ENCODE data around the gene ANKRD39.

Gene ANKRD39

DNA sequence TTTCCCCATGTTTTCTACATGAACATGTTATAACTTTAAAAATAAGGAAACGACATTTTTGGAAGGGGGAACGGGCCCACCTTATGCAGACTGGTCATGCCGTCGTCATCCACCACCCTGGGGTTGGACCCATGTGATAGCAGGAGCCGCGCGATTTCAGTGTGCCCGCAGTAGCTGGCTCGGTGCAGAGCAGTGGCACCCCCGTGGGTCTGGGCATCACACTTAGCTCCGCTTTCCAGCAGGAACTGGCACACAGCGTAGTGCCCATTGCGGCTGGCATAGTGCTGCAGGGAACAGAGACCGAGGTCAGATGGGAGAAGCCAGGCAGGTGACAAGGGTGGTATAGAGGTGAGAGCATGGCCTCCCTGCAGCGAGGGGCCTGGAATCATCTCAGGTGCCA lies 4.5 kb downstream of the ANKRD39 start:
- DNase-seq (ENCODE audit: low read depth in 2 of 2) = no peak

DNA sequence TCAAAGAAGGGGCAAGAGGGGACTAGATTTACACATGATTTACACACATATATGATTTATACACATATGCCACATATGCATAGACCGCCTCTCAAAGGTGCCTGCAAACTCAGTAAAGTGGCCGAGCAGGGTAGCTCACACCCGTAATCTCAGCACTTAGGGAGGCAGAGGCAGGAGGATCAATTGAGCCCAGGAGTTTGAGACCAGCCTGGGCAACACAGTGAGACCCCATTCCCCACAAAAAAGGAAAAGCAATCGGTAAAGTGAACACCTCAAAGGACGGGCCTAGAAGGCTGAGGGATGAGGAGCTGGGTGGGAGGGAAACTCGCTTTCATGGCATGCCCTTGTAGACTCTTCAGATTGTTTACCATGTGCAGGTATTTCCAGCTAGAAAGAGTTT lies 5.1 kb downstream of the ANKRD39 start:
- DNase-seq (ENCODE audit: low read depth in 2 of 2) = no peak

DNA sequence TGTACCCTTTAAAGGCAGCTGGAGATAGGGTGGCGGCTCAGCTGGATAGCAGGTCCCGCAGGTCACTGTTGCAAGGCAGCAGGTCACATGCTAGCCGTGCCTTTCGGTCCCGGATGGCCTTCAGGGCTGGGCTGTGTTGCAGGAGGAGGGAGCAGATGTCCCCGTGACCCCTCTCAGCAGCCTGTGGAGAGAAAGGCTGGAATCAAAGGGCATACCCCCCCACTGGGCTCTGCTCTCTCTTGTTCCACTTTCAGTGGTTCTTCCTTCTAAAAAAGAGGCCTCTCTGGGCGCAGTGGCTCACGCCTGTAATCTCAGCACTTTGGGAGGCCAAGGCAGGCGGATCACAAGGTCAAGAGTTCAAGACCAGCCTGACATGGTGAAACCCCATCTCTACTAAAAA lies 9.6 kb downstream of the ANKRD39 start:
- DNase-seq (ENCODE audit: low read depth in 2 of 2) = no peak

DNA sequence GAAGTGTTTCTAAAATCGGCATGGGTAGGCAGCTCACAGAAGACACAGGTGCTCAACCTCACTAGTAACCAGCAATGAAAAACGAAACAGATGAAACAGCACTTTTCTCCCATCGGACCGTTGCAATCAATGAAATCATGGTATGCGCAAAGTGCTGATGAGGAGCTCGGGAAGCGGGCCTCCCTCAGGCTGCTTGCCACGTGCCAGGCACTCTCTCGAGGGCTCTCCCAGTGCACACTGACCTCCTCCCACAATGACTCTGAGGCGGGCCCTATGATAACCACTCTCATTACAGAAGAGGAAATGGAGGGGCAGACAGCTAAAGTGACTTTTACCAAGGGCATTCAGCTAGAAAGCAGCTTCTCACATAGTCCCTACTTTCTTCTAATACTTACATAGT lies 10.2 kb downstream of the ANKRD39 start:
- DNase-seq (ENCODE audit: low read depth in 2 of 2) = no peak

DNA sequence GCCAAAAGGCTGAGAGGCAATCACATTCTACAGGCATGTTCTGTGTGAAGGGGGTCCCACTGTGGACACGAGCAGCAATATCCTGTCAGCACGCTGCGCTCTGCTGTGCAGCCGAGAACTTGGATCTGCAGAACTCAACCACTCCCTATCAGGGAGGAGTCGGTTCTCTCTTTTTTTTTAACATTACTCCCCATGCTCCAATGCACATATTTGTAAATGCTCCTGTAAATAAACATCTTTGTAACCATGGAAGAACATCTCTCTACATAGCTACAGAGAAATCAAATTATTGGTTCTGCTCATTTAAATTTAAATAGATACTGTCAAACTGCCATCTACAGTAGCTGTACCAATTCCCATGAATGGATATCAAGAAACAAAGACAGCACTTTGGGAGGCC lies 11.0 kb downstream of the ANKRD39 start:
- no peak for DNase-seq (ENCODE audit: low read depth in 2 of 2)

DNA sequence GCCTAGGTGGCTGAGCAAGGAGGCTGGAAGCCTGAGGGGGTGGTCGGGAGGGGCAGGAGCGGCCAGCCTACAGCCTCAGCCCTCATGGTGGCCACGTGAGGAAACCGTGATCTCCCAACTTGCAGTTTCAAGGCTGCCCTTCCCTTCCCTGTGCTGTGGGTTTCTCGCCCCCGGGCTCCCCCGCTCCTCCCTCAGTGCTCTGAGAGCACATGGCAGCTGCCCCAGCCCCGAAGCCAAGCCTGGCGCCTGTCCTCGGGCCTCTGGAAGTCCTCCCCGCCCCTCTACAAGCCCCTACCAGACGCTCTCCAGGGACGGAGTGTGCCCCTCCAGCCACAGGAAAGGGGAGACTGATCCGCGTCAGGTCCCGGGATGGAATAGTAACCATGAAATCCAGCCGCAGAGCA lies 13.4 kb downstream of the ANKRD39 start:
- DNase-seq (ENCODE audit: low read depth in 2 of 2) = no peak

DNA sequence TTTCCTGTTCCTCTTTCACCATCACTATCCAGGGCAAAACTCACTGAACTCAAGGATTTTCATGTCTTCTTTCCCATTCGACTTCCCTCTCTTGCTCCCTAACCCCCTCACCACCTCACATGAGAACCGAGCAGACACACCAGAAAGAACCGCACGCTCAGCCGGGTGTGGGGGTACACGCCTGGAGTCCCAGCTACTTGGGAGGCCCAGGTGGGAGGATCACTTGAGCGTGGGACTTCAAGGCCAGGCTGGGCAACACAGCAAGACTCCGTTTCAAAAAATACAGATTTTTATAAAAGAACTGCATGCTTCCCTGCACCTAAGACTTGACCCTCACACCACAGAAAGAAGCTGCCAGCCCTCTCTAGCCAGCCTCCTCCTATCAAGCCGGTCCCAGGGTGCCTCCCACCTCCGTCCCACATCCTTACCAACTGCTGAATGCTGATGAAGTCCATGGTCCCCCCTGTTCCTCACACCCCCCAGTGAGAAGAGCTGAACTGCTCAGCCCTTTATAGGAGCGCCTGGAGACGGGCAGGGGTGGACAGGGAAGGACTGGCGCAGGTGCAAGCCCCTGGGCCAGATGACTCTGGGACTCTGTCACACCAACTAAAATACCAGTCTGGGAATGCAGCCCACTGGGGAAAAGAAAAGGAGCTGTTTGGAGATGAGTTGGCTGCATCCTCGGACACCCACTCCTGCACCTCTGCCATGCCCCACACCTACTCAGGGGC lies 14.1 kb downstream of the ANKRD39 start, which contains the start of gene ANKRD23:
TSS of gene ANKRD23 (minus strand) at position 484 of the 731 bp plus-strand sequence. CDS start at position 455, 29 bp downstream.
- DNase-seq (ENCODE audit: low read depth in 2 of 2) = no peak

DNA sequence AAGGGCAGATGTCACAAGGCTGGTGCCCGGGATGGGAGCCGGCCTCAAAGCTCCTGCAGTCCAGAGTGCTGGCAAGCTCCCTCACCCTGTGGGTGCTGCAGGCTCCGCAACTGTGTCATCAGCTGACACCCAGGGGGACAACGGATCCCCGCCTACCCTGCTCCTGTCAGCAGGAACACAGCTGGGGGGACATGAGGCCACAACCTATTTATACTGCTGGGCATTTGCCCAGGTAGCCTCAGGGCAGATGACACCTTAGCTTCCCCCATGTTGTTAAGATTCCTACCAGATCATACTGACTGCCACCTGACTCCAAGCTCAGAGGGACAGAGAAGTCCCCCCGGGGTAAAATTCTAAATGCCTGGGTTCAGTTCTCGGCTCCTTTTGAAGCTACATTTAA lies 15.2 kb downstream of the ANKRD39 start:
- no peak for DNase-seq (ENCODE audit: low read depth in 2 of 2)

DNA sequence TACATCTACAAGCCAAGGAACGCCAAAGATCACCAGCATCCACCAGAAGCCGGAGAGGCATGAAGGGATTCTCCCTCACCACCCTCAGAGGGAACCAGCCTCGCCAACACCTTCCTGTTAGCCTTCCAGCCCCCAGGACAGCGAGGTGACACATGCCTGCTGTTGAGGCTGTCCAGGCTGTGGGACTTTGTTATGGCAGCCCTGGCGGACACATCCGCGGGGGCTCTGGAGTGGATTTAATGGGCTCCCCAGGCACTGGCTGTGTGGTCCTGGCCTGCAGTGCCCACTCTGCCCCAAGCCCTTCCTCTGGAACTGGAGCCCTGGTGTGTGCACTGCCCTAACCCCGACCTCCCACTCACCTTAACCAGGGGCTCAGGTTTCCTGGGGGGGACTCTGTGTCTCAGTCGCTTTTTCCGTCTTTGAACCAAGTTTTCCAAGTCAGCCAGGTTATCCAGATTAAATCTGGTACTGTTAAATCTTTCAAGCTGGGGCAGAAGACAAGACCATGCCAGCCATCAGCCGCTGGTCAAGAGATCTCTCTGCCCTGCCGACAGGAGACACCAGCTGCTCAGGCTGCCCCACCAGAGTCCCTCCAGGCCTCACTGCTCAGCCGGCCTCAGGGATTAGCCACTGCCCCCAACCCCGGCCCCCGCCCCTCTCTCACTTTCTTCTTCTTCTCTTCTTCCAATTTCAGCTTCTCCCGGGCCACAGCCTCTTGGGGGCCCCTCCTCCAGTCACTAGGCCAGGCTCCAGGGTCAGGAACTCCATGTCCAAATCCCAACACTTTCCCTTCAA lies 15.9 kb downstream of the ANKRD39 start:
- no peak for DNase-seq (ENCODE audit: low read depth in 2 of 2)

DNA sequence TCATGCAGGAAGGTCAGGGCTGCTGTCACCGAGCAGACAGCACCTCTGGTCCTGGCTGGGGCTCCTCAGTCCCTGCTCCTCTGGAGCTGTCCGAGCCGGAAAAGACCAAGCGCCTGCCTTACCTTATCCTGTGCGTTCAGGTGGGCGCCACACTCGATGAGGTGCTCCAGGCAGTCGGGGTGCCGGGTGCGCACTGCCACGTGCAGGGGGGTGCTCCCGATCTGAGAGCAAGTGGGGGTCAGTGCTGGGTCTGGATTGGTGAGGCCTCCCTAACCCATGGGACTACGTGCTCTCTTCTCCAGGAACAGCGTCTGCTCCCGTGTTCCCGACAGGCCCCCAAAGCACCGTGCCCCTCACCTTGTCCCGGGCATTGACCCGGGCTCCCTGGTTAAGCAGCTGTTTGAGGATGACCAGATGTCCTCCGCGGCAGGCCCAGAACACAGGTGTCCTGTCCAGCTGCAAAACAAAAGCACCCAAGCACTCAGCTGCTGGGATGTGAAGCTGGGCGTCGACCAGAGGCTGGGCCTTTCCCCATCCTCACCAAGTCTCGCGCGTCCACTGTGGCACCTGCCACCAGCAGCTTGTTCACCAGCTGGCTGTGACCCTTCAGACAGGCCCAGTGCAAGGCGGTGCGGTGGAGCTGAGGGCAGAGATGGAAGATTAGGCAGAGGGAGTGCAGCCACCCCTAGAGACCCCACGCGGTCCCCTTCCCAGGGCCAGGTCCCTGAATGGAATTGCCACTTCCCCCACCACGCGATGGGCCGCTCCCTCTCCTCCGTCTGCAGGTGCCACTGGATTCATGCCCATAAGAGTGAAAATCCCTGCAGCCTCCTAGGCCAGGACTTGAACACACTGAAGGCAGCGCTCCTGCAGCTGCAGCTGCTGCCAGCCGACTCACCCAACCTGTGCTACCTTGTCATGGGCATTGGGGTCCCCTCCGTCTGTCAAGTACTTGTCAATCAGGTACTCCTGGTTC lies 17.7 kb downstream of the ANKRD39 start:
- no peak for DNase-seq (ENCODE audit: low read depth in 2 of 2)

DNA sequence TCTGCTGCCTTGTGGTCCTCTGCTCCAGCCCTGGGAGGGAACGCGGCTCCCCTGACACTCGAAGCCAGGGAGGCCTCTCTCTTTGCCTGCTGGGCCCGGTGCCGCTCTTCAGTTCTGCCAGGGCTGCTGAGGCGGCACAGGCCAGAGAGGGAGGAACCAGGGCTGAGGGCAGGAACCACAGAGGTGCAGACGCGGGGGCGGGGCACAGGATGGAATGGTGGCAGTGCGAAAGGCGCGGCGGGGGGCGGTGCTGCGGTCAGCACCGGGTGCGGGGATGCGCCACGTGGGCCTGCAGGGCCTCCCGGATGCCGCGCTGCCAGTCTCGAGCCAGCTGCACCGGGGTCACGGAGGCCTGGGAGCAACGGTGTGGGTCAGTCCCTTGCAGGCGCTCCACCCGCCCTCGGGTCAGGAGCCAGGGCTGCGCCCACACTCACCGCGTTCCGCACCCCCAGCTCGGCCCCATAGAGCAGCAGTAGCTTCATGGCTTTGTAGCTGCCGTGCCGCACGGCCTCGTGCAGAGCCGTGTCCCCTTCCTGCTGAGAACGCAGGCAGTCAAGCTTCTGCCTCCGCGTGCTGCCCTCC lies 18.4 kb downstream of the ANKRD39 start:
- DNase-seq (ENCODE audit: low read depth in 2 of 2) = peak; percentile 70

DNA sequence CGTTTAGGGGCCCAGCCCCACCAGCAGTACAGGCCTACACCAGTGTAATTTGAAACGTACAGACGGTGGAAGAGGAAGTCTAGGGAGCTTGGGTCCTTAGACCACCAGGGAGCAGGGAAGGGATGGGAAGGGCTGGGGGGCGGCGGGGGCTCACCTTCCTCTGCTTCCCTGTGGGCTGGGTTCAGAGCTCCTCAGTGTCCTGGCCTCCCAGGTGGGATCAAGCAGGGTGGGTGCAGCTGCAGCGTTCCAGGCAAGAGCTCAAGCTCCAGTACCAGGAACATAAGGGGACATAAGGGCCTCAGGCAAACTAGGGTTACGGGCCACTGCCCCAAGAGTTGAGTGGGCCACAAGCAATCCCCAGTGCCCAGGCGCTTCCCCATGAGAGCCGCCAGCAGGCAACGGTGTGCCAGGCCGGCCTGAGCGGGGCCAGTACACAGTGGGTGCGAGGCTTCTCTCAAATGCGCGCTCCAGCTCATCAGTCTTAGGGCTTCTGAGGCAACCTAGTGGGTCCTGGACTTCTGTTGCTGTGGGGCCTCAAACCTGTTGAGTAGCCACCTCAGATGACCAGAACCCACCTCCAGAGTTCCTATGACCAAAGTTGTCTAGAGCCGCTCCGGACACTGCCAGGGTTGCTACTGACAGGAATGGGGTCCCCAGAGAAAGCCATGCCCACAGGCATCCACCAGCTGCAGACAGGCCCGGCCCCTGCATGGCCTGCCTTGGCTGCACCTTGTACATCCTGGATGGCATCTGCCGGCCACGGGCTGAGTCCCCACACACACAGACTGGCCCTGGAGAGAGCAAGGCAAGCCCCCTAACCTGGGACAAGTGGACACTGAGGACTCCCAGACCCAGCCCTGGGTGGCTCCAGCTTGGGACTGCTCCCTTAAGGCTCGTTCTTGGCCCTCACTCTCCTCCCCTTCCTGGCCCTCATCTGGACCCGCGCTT lies 19.2 kb downstream of the ANKRD39 start:
- DNase-seq (ENCODE audit: low read depth in 2 of 2) = no peak

DNA sequence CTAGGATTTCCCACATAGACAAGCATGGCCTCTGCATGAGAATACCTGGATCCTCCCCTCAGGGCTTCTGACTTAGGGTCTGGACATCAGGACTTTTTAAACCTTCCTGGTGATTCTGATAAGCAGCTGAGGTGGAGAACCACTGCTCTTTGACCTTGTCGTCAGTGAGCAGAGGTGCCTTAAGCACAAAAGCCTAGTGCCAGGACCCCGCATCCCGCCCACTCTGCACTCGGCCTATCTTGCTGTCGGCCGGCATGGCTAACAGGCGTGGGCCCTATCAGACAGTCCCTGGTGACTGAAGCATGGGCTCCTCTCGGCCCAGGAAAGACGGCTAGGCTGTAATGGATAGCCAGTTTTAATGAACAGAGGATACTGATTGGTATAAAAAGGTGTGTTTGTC lies 20.2 kb downstream of the ANKRD39 start:
- DNase-seq (ENCODE audit: low read depth in 2 of 2) = no peak

DNA sequence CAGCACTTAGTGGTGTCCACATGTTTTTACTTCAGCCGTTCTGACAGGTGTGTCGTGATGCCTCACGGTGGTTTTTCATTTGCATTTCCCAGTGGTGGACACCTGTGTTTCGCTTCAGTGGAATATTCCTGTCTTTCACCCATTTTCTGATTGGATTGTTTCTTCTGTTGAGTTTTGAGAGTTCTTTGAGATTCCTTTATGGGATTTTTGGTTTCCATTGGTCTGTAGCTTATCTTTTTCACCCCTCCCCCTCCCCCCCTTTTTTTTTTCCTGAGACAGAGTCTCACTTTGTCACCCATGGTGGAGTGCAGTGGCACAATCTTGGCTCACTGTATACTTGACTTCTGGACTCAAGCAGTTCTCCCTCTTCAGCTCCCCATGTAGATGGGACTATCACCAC lies 22.0 kb downstream of the ANKRD39 start:
- DNase-seq (ENCODE audit: low read depth in 2 of 2) = no peak

DNA sequence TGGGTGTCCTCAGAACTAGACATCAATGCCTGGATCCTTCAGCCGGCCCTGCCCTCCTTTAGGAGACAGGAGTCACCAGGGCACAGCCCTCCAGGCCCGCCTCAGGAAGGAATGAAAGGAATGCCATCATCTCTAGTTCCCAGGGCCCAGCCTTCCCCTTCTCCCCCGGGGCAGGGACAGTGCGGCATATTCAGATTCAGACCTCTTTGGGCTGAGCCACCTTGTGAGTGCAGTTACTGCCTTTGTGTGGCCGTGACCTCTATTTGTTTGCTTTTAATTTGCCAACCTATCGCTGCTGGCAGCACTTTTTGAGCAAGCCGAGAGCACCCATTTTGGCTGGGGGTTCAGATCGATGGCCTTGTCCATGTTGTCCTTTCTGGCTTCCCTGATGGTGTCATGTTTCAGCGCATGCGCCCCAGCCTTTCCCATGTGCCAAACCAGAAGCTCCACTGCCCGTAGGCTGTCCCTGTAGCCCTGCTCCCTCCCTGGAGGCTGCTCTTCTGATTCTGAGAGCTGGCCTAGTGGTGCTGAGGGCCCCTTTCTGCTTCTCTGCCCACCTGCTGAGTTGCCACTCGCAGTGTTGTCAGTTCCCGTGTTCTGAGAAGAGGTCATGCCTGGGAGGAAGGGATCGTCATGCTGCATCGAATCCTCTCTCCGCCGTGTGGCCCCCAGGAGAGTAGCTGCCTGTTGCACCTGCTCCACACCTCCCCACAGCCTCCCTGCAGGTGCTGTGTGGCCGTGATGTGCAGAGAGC lies 24.9 kb downstream of the ANKRD39 start:
- DNase-seq (ENCODE audit: low read depth in 2 of 2) = no peak

DNA sequence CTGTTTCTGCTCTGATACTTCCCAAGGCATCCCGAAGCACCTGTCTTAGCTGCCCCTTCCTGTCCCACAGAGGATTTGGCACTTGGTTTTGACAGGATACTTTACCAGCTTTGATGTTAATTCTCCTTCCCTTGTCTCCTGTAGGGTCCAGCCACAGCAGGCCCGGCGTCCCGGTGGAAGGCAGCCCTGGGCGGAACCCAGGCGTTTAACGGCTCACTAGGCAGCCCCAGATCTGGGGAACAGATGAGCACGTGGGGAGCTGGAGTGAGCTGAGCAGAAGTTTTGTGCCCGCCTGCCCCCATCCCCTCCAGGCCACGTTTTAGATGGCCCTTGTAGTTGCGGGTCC lies 25.4 kb downstream of the ANKRD39 start:
- DNase-seq (ENCODE audit: low read depth in 2 of 2) = no peak

DNA sequence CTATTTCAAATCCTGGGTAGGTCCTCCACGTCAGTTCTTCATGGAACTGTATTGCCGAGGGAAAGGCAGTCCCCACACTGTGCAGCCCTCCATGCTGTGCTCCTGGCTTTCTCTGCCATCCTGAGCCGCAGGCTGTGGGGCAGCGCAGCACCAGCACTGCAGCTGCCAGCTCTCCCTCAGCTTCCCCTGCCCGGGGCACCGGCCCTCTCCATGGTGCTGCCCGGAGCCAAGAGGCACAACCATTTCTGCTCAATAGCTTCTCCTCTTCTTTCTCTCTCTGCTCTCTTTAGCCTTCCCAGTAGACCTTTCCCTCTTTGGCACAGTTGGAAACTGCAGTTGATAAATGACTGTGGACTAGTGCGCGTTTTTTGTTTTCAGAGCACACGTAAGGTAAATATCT lies 26.1 kb downstream of the ANKRD39 start:
- DNase-seq (ENCODE audit: low read depth in 2 of 2) = no peak

DNA sequence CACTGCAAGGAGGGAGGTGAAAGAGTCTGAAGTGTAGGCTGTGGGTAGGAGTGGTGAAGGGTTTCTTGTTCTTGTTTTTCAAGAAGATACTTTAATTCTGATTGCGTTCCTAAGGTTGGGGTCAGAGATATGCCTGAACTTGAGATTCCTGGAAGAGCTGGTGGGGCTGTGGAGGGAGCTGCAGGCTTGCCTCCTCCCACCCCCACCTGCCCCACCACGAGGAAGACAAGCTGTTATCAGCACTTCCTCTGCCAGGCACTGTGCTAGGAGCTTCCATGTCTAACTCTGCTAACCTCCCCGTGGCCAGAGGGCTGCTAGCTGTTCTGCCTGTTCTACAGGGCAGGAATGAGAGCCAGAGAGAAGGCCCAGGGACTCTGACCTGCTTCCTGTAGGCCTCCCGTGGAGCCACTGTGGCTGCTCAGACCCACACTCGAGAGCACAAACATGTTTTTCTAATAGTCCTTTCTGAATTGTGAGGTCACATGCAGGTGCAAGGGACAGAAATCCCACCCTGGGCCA lies 27.7 kb downstream of the ANKRD39 start:
- DNase-seq (ENCODE audit: low read depth in 2 of 2) = no peak

DNA sequence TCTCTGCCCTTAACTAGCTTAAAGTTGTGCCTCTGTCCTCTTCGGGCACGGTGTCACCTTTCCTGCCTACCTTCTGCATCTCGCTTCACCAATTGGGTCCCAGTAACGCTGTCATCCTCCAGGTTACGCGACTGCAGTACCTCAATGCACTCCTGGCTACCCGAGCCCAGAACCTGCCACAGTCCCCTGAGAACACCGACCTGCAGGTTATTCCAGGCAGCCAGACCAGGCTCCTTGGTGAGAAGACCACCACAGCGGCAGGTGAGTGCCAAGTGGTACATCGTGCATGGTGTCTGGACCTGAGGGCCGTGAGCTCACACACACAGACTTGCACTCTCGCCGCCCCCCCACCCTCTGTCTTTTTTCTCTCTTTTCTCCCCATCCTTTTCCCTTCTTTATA lies 28.9 kb downstream of the ANKRD39 start:
- no peak for DNase-seq (ENCODE audit: low read depth in 2 of 2)

DNA sequence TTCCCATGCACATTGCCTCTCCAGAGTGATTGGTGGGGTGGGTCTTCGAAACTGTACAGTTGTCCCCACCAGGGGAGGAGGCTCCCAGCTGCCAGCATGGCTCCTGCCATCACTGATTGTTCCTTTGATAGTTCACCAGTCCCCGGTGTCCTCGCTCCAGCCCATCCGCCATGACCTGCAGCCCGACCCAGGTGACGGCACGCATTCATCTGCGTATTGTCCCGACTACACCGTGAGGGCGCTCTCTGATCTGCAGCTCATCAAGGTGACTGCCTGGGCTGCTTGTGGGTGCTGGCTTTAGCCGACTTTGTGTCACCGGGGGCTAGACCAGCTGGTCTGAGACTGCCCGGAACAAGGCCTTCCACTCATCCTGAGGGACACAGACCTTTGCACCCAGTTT lies 29.4 kb downstream of the ANKRD39 start:
- DNase-seq (ENCODE audit: low read depth in 2 of 2) = no peak
